Tibial nerve (tissue), 4 donors: ENCODE results near the gene RAB5B.
A peak's percentile ranks its signal among the peaks of the same experiment; 100 is the strongest.

Experiments used
- EP300 ChIP-seq, 2 donors: sonication (generic); formaldehyde crosslinking; IDR thresholded peaks; one replicate each; pipeline ENCODE4 v1.6.1; 2017; ENCODE audit warnings: antibody characterized with exemption in 2 of 2, mild to moderate bottlenecking in 1 of 2
- POLR2A ChIP-seq, 2 donors: fragments of 450-650 bp; IDR thresholded peaks; one replicate each; pipeline ENCODE4 v1.6.1; 2017; ENCODE audit warnings: antibody characterized with exemption in 2 of 2, mild to moderate bottlenecking in 2 of 2, moderate library complexity in 2 of 2
- TF ChIP-seq, protein P1 (sequence below), 5 experiments: fragments of 200-600 bp in 3 of 5; fragments of 450-650 bp in 2 of 5; sonication (generic) in 3 of 5; IDR thresholded peaks; one replicate each; pipeline ENCODE4 v1.5.1; 2016 to 2019; ENCODE audit warnings: antibody characterized with exemption in 5 of 5, mild to moderate bottlenecking in 3 of 5, moderate library complexity in 2 of 5

DNA sequence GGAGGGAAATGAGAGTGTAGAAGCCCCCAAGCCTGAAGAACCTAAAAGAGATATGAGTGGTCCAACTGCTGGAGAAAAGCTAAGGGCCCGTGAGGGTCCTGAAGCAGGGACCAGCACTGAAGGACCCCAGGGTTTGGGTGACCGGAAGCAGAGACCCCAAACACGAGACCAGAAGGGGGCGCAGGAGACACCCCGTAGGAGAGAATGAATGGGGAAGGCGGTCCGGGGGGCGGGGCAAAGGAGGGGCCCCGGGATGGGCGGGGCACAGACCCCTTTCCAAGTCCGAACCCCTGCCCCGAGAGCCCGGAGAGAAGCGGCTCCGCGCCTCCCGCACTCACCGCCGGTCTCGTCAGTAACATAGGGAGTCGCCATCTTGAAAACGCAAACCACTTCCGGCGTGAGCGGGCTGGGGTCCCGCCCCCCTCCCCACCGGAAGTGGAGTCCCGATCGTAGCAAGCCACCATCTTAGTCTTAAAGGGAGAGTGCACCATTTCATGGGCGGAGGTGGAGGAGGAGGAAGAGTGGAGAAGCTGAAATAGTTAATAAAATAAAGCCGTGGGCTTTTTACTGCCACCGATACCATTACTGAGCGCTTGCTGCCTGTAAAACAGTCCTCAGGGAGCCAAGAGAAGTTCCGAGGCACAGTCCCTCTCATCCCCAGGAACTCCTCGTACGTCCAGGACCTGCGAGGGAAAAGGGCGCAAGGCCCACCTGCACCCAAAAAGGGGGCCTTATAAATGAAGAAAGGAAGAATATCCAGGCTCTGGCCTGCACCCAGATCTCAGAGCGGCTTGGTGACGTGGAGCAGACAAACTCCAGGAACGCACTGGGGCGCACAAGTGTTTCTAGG, 46.9 kb upstream of the RAB5B start:
- TF ChIP-seq EP300 (IDR thresholded peaks at IDR 0.05): peak; percentile 40 to 85
- TF ChIP-seq, protein P1, sequence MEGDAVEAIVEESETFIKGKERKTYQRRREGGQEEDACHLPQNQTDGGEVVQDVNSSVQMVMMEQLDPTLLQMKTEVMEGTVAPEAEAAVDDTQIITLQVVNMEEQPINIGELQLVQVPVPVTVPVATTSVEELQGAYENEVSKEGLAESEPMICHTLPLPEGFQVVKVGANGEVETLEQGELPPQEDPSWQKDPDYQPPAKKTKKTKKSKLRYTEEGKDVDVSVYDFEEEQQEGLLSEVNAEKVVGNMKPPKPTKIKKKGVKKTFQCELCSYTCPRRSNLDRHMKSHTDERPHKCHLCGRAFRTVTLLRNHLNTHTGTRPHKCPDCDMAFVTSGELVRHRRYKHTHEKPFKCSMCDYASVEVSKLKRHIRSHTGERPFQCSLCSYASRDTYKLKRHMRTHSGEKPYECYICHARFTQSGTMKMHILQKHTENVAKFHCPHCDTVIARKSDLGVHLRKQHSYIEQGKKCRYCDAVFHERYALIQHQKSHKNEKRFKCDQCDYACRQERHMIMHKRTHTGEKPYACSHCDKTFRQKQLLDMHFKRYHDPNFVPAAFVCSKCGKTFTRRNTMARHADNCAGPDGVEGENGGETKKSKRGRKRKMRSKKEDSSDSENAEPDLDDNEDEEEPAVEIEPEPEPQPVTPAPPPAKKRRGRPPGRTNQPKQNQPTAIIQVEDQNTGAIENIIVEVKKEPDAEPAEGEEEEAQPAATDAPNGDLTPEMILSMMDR (IDR thresholded peaks at IDR 0.05): peak; percentile 63 to 85 (median 85)
- TF ChIP-seq POLR2A (IDR thresholded peaks at IDR 0.05): peak; percentile 40 to 63
